Bone marrow (tissue), 2 donors: ENCODE data around the gene SRRM1.
"Not testable (repeated sequence)": the region's sequence is repeated elsewhere in the genome, so short reads cannot be mapped to it uniquely, and the experiment has no call there.

Experiments
- DNase-seq, 2 donors: peaks; one replicate each; lab custom pipeline; 2025; lab: John Stamatoyannopoulos, UW

SRRM1 gene

GRCh38 chr1:24643363-24644099 is 429 bp downstream of the SRRM1 start:
- no peak for DNase-seq

- DNase-seq: no peak
Measured at GRCh38 chr1:24644100-24644384, 940 bp downstream of the SRRM1 start.

- no peak for DNase-seq
Measured at GRCh38 chr1:24648919-24649318, 5.8 kb downstream of the SRRM1 start.

- no peak for DNase-seq
Measured at GRCh38 chr1:24652382-24652781, 9.3 kb downstream of the SRRM1 start.

GRCh38 chr1:24654010-24654409 is 10.9 kb downstream of the SRRM1 start:
- no peak for DNase-seq

GRCh38 chr1:24656046-24656445 is 12.9 kb downstream of the SRRM1 start:
- no peak for DNase-seq

GRCh38 chr1:24657781-24658180 is 14.7 kb downstream of the SRRM1 start:
- DNase-seq: no peak

- DNase-seq: no peak
Measured at GRCh38 chr1:24659166-24659904, 16.2 kb downstream of the SRRM1 start.

GRCh38 chr1:24659993-24660665 is 17.0 kb downstream of the SRRM1 start:
- no peak for DNase-seq

- no peak for DNase-seq
Measured at GRCh38 chr1:24664507-24665033, 21.5 kb downstream of the SRRM1 start.

- DNase-seq: no peak
Measured at GRCh38 chr1:24666794-24667193, 23.7 kb downstream of the SRRM1 start.

- not testable (repeated sequence) for DNase-seq
Measured at GRCh38 chr1:24671372-24671771, 28.3 kb downstream of the SRRM1 start.

- not testable (repeated sequence) for DNase-seq
Measured at GRCh38 chr1:24672686-24673085, 29.6 kb downstream of the SRRM1 start.

GRCh38 chr1:24673341-24673740 is 30.2 kb downstream of the SRRM1 start:
- DNase-seq: no peak

GRCh38 chr1:24678421-24678820 is 35.3 kb downstream of the SRRM1 start:
- DNase-seq: not testable (repeated sequence)

- no peak for DNase-seq
Measured at GRCh38 chr1:24679725-24680124, 36.6 kb downstream of the SRRM1 start.

GRCh38 chr1:24683713-24684162 is 40.6 kb downstream of the SRRM1 start:
- DNase-seq: no peak

- no peak for DNase-seq
Measured at GRCh38 chr1:24688033-24688432, 44.9 kb downstream of the SRRM1 start.

- DNase-seq: peak; percentile 33 to 43
Measured at GRCh38 chr1:24688621-24689195, 45.6 kb downstream of the SRRM1 start.

- no peak for DNase-seq
Measured at GRCh38 chr1:24691051-24691450, 47.9 kb downstream of the SRRM1 start.

- no peak for DNase-seq
Measured at GRCh38 chr1:24692351-24692980, 49.4 kb downstream of the SRRM1 start.

GRCh38 chr1:24693827-24694379 is 50.8 kb downstream of the SRRM1 start:
- DNase-seq: no peak
